Left lung (tissue), 10 donors: ENCODE data around the gene CIDEB. TPM values are rescaled to one million over a fixed set of nuclear protein-coding genes. Genes with fewer than 3 reads are reported as not detected.

Experiments used
- ATAC-seq: fragments of 200-7000 bp; cut with Tn5 transposase; one replicate; pipeline ENCODE4 v1.9.1; 2020; ENCODE audit warnings: moderate library complexity
- DNase-seq, 4 donors: peaks; one replicate each; pipeline ENCODE4 v3.0.0-alpha.2; 2013 to 2020
- H3K27ac ChIP-seq, 2 donors: fragments of 200-600 bp; sonication (generic) in 1 of 2; one replicate each; pipeline versions ENCODE4 v1.5.0 to v1.8.0; 2020 to 2021
- H3K27me3 ChIP-seq, 2 donors: fragments of 200-600 bp; sonication (generic) in 1 of 2; one replicate each; pipeline versions ENCODE4 v1.5.0 to v1.8.0; 2020 to 2021
- H3K36me3 ChIP-seq, 2 donors: fragments of 200-600 bp; sonication (generic) in 1 of 2; one replicate each; pipeline versions ENCODE4 v1.5.0 to v1.8.0; 2020 to 2021
- H3K4me1 ChIP-seq, 2 donors: fragments of 200-600 bp; one replicate each; pipeline ENCODE4 v1.8.0; 2021
- H3K4me3 ChIP-seq, 2 donors: fragments of 200-600 bp; sonication (generic) in 1 of 2; one replicate each; pipeline versions ENCODE4 v1.5.0 to v1.8.0; 2020 to 2021; ENCODE audit warnings: mild to moderate bottlenecking in 1 of 2
- H3K9me3 ChIP-seq, 2 donors: fragments of 200-600 bp; sonication (generic) in 1 of 2; one replicate each; pipeline versions ENCODE4 v1.5.0 to v1.8.0; 2020 to 2021
- intact Hi-C, 2 donors: fragments of 100-400 bp; cut with DNase I; formaldehyde crosslinking; loops; one replicate each; pipeline versions ENCODE4 v1.11.2 to v1.14.2; 2022
- polyA plus RNA-seq, 6 donors: library from polyadenylated mRNA; unstranded; fragments of 120-200 nt; gene quantifications; one replicate each; pipeline ENCODE4 v1.2.1, GENCODE V29; 2013; ENCODE audit not compliant: insufficient read length in 6 of 6
- total RNA-seq, 2 donors: library from RNA; stranded (reverse); fragmentation: NEBNext Ultra II Directional; extraction: Animal tissue kit (Norgen Biotek cat#: 25700); gene quantifications; one replicate each; pipeline ENCODE4 v1.2.1, GENCODE V29; 2021
- TF ChIP-seq, protein P1 (sequence below), 2 donors: fragments of 200-600 bp; sonication (generic) in 1 of 2; IDR thresholded peaks; one replicate each; pipeline versions ENCODE4 v1.5.0 to v1.8.0; 2021; ENCODE audit warnings: antibody characterized with exemption in 2 of 2
- donor health status: DM: no; HTN: yes; CAD: no.
- donor health status: DM: no; HTN: no; CAD: no.

CIDEB gene
- total and polyA plus RNA-seq, 8 donors, result 9.2 to 22.7 (median 13.9) TPM

DNA sequence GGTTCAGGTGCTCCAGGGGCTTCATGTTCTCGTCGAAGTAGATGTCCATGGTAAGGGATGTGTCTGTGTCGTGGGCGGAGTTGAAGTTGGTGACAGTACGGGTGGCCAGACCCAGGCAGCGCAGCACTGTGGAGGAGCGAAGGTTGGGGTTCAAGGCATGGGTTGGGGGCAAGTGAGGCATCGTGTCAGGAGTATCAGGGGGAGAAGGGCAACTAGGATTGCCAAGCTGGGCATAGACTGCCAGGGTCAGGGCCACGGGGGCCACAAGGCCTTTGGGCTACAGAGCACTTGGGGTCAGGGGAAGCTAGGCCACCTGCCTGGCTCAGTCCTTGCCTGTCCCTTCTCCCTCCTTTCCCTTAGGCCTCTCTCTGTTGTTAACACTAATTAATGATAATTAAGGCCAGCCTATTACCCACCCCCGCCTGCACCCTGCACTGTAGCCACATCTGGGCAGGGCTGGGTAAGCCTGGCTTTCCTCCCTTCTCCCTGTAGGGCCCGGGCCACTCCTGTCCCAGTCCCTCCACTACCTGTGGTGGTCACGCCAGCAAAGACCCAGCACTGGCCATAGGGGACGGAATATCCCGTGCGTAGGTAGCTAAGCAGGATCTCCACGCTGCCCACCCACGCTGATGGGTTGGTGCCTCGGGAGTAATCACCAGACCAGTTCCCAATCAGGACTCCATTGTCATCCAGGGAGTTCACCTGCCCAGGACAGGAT is 49.1 kb downstream of the CIDEB start:
- DNase-seq, result no peak
- no peaks in the 10 kb centered on the region for H3K27me3 ChIP-seq
- H3K4me3 ChIP-seq, result no peak overlapping the region
- TF ChIP-seq, protein P1, sequence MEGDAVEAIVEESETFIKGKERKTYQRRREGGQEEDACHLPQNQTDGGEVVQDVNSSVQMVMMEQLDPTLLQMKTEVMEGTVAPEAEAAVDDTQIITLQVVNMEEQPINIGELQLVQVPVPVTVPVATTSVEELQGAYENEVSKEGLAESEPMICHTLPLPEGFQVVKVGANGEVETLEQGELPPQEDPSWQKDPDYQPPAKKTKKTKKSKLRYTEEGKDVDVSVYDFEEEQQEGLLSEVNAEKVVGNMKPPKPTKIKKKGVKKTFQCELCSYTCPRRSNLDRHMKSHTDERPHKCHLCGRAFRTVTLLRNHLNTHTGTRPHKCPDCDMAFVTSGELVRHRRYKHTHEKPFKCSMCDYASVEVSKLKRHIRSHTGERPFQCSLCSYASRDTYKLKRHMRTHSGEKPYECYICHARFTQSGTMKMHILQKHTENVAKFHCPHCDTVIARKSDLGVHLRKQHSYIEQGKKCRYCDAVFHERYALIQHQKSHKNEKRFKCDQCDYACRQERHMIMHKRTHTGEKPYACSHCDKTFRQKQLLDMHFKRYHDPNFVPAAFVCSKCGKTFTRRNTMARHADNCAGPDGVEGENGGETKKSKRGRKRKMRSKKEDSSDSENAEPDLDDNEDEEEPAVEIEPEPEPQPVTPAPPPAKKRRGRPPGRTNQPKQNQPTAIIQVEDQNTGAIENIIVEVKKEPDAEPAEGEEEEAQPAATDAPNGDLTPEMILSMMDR (IDR thresholded peaks at IDR 0.05), result no peak
- H3K4me1 ChIP-seq, result no peaks in the 10 kb centered on the region
- intact Hi-C loops, result no loop called here
- H3K27ac ChIP-seq, result no peak overlapping the region
- H3K9me3 ChIP-seq, result no peaks in the 10 kb centered on the region
- no peak for ATAC-seq
- H3K36me3 ChIP-seq, result peaks cover 0 to 25% of the 10 kb centered on the region in 2 donors

DNA sequence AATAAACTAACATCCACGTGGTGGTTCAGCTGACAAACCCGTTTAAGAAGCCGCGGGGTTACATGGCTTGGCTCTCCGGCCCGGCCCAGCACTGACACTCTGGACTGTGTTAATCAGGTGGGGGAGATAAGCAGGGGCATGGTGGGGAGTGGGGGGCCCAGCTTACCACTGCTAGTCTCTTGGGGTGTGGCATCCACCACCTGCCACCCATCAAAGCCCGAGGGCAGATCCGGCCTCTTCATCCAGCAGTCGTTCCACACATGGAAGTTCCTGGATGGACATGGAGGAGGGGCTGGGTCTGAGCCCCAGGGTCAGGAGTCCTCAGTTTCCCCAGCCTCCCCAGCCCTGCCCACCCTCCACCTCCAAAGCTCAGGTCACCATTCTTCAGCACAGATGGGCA is 49.7 kb downstream of the CIDEB start:
- intact Hi-C loops, result no loop called here
- peak in 1 of 4 donors; percentile 12 for DNase-seq

DNA sequence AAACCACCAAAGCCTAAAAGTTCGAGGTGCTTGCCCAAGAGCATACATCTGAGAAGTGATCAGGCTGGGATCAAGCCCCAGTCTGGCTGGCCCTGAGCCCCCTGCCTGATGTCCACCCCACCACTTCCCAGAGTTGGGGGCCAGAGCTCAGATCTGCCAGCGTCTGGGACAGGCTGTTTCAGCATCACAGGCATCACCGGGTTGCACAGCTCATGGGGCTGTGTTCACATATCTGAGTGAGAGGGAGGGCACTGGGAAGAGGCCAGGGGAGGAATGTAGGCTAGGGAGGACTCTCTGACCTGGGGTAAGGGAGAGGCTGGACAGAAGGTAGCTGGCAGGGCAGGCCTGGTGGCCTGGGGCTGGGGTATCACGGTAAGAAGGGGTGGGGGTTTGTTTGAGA is 50.8 kb downstream of the CIDEB start:
- no peaks in the 10 kb centered on the region for H3K9me3 ChIP-seq

More for the DNA sequence above, 49.7 kb downstream of the CIDEB start:
- Histone ChIP-seq H3K9me3 (no peaks in the 10 kb centered on the region), H3K36me3 (peaks cover 0 to 25% of the 10 kb centered on the region in 2 donors), H3K4me1 (no peaks in the 10 kb centered on the region), H3K27me3 (no peaks in the 10 kb centered on the region), H3K4me3 (no peak overlapping the region), H3K27ac (no peak overlapping the region)
- TF ChIP-seq, protein P1 (IDR thresholded peaks at IDR 0.05), result no peak
- no peak for ATAC-seq

DNA sequence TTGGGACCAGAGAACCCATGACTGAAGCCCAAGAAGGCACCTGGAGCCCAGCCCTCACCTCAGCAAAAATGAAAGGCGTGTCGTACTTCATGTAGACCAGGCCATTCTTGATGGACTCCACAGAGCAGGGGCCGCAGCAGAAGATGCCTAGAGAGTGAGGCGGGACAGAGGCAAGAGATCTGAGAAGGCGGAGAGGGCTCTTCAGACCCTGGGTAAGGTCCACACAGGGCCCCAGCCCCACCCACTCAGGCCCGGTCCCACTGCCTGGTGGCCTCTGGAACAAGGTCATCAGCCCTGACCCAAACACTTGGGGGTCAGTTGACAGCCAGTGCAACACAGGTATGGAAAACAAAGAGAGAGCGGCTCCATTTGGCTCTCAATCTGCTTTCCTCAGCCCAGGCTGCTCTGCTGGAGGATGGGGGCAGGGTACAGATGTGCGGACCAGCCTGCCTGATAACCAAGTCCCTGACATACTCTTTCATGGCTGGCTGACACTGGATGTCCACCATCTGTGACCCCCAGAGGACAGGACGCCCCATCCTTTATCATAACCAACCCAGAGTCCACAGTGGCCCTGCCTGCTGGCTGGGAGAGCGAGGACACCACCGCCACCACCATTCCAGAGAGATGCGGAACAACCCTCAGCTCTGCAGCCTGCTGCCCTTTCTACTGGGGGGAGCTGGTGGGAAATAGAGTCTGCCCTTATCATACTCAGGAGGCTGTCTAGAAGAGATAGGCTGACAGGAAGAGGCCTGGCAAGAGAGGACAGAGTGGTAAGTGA is 51.7 kb downstream of the CIDEB start:
- Histone ChIP-seq H3K27me3 (no peaks in the 10 kb centered on the region), H3K36me3 (peaks cover 0 to 25% of the 10 kb centered on the region in 2 donors), H3K9me3 (no peaks in the 10 kb centered on the region), H3K4me3 (no peak overlapping the region), H3K27ac (no peak overlapping the region), H3K4me1 (peaks cover 0 to 5% of the 10 kb centered on the region in 2 donors)
- intact Hi-C loops, result no loop called here
- ATAC-seq (no peak), DNase-seq (peak in 1 of 4 donors; percentile 22)
- TF ChIP-seq, protein P1 (IDR thresholded peaks at IDR 0.05), result no peak

More for the DNA sequence above, 50.8 kb downstream of the CIDEB start:
- H3K27me3 ChIP-seq, result no peaks in the 10 kb centered on the region
- TF ChIP-seq, protein P1 (IDR thresholded peaks at IDR 0.05), result no peak
- ATAC-seq (no peak), DNase-seq (peak in 1 of 4 donors; percentile 25)
- H3K4me1 ChIP-seq, result no peaks in the 10 kb centered on the region
- H3K27ac ChIP-seq, result no peak overlapping the region
- peaks cover 0 to 25% of the 10 kb centered on the region in 2 donors for H3K36me3 ChIP-seq
- no peak overlapping the region for H3K4me3 ChIP-seq
- intact Hi-C loops, result no loop called here

DNA sequence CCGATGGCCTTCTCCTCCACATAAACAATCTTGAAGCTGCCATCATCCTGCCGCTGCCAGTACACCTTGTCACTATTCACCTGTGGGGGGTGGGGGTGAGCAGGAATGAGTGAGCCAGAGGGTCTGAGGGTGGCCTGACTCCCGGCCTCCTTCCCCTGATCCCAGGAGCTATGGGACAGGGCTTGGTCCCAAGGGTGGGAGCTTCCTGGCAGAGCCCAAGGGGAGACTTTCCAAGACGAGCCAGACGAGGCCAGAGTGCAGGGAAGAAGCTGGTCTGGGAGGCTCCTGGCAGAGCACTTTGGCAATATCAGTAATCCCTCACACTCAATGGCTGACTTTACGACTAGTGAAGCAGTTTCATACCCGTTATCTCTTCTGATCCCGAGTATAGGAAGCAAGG is 52.3 kb downstream of the CIDEB start:
- H3K9me3 ChIP-seq, result no peaks in the 10 kb centered on the region
- intact Hi-C loops, result no loop called here
- no peak for DNase-seq

More for the DNA sequence above, 52.3 kb downstream of the CIDEB start:
- no peak overlapping the region for H3K27ac ChIP-seq
- TF ChIP-seq, protein P1 (IDR thresholded peaks at IDR 0.05), result no peak
- no peak for ATAC-seq
- H3K27me3 ChIP-seq, result no peaks in the 10 kb centered on the region
- H3K4me3 ChIP-seq, result no peak overlapping the region
- H3K4me1 ChIP-seq, result peaks cover 0 to 9% of the 10 kb centered on the region in 2 donors
- peaks cover 0 to 25% of the 10 kb centered on the region in 2 donors for H3K36me3 ChIP-seq
